Osteocyte (in vitro differentiated cells): ENCODE data around the gene DNAI1. TPM values are rescaled to one million over a fixed set of nuclear protein-coding genes. Genes with fewer than 3 reads are reported as not detected.
"Not testable (repeated sequence)": the region's sequence is repeated elsewhere in the genome, so short reads cannot be mapped to it uniquely, and the experiment has no call there.

Experiments used
- DNase-seq: peaks from one replicate; pipeline ENCODE4 v3.0.0; 2021; ENCODE audit warnings: mixed read lengths; ENCODE audit not compliant: unreplicated experiment; ENCODE audit errors: extremely low spot score
- H3K27ac Mint-ChIP-seq: one replicate; pipeline ENCODE4 v1.8.0; 2021; ENCODE audit warnings: mild to moderate bottlenecking, mixed read lengths; ENCODE audit not compliant: unreplicated experiment
- H3K27me3 Mint-ChIP-seq: one replicate; pipeline ENCODE4 v1.8.0; 2021; ENCODE audit warnings: mixed read lengths; ENCODE audit not compliant: unreplicated experiment
- H3K36me3 Mint-ChIP-seq: one replicate; pipeline ENCODE4 v1.8.0; 2021; ENCODE audit warnings: mixed read lengths; ENCODE audit not compliant: unreplicated experiment
- H3K4me1 Mint-ChIP-seq: one replicate; pipeline ENCODE4 v1.8.0; 2021; ENCODE audit warnings: mixed read lengths; ENCODE audit not compliant: unreplicated experiment
- H3K4me3 Mint-ChIP-seq: one replicate; pipeline ENCODE4 v1.8.0; 2021; ENCODE audit warnings: mild to moderate bottlenecking, moderate library complexity, mixed read lengths; ENCODE audit not compliant: unreplicated experiment
- H3K9me3 Mint-ChIP-seq: one replicate; pipeline ENCODE4 v1.8.0; 2021; ENCODE audit warnings: mixed read lengths; ENCODE audit not compliant: unreplicated experiment
- total RNA-seq: library from RNA; stranded (reverse); gene quantifications from 2 replicates; pipeline ENCODE4 v1.2.1, GENCODE V29; 2021
- TF ChIP-seq, protein P1 (sequence below): fragments of 200-600 bp; sonication (generic); IDR thresholded peaks from 2 replicates; pipeline ENCODE4 v1.5.0; 2021; ENCODE audit warnings: antibody characterized with exemption, mild to moderate bottlenecking, moderate library complexity

The DNAI1 gene
- total RNA-seq, 1 donor from 2014 or later = not detected

DNA sequence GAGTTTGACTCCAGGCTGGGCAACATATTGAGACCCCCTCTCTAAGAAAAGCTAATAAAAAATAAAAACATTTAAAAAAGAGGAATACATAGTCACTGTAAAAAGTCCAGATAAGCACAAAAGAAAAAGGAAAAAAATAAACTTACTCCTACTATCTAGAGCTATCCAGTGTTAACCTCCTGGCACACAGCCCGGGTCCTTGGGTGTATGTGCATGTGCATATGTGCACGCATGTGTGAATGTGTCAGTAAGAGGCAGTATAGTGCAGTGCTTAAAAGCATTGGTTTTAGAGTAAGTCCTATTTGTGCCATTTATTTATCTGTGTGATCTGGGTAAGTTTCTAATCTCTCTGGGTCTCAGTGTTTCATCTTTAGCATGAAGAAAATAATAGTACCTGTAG is 26.9 kb upstream of the DNAI1 start:
- Mint-ChIP-seq H3K27ac (no peak overlapping the region), H3K9me3 (no peaks in the 10 kb centered on the region), H3K4me3 (no peak overlapping the region), H3K27me3 (no peaks in the 10 kb centered on the region), H3K36me3 (peaks cover 2% of the 10 kb centered on the region), H3K4me1 (peaks cover 12% of the 10 kb centered on the region)
- TF ChIP-seq, protein P1, sequence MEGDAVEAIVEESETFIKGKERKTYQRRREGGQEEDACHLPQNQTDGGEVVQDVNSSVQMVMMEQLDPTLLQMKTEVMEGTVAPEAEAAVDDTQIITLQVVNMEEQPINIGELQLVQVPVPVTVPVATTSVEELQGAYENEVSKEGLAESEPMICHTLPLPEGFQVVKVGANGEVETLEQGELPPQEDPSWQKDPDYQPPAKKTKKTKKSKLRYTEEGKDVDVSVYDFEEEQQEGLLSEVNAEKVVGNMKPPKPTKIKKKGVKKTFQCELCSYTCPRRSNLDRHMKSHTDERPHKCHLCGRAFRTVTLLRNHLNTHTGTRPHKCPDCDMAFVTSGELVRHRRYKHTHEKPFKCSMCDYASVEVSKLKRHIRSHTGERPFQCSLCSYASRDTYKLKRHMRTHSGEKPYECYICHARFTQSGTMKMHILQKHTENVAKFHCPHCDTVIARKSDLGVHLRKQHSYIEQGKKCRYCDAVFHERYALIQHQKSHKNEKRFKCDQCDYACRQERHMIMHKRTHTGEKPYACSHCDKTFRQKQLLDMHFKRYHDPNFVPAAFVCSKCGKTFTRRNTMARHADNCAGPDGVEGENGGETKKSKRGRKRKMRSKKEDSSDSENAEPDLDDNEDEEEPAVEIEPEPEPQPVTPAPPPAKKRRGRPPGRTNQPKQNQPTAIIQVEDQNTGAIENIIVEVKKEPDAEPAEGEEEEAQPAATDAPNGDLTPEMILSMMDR = no peak
- DNase-seq = no peak

DNA sequence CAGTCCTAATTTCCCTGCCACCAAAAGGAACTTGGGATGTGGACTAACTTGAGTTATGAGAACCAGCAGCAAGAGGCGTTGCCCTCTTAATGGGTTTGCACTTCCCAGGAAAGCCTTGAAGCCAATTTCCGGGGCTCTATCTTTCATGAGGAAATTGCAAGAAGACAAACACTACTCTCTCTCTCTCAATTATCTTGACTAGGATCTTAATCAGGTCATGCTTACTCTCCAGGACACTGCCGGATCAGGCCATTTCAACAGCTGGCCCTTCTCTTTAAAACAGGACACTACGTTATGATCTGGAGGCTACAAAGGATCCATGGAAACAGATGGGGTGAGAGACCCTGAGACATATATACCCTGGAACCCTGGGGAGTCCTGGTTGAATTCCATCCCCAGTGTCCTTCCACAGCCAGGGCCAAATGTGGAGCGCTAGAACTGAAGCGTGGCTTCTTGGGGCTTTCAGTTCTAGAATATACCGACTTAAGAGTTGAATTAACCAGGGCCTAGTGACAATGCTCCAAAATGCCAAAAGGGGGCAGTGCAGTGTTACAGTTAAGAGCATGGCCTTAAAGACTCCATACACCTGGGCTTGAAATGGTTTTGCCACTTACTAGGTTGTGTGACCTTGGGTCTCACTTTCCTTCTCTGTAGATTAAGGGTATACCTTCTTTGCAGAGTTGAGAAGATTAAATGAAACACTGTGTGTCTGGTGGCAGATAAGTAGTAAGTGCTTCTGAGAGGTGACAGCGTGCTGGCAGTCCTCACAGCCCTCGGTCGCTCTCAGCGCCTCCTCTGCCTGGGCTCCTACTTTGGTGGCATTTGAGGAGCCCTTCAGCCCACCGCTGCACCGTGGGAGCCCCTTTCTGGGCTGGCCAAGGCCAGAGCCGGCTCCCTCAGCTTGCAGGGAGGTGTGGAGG is 21.3 kb upstream of the DNAI1 start:
- H3K36me3 Mint-ChIP-seq = peaks cover 4% of the 10 kb centered on the region
- TF ChIP-seq, protein P1 = peak; percentile 74
- H3K4me1 Mint-ChIP-seq = peaks cover 8% of the 10 kb centered on the region
- no peak overlapping the region for H3K4me3 Mint-ChIP-seq
- no peaks in the 10 kb centered on the region for H3K27me3 Mint-ChIP-seq
- H3K27ac Mint-ChIP-seq = no peak overlapping the region
- H3K9me3 Mint-ChIP-seq = no peaks in the 10 kb centered on the region
- no peak for DNase-seq

DNA sequence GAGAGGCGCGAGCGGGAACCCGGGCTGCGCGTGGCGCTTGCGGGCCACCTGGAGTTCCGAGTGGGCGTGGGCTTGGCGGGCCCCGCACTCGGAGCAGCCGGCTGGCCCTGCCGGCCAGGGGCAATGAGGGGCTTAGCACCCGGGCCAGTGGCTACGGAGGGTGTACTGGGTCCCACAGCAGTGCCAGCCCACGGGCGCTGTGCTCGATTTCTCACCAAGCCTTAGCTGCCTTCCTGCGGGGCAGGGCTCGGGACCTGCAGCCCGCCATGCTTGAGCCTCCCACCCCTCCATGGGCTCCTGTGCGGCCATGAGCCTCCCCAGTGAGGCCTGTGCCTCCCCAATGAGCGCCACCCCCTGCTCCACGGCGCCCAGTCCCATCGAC is 20.7 kb upstream of the DNAI1 start:
- H3K36me3 Mint-ChIP-seq, H3K4me3 Mint-ChIP-seq, H3K4me1 Mint-ChIP-seq, H3K27ac Mint-ChIP-seq, H3K27me3 Mint-ChIP-seq, DNase-seq, H3K9me3 Mint-ChIP-seq: not testable (repeated sequence)

DNA sequence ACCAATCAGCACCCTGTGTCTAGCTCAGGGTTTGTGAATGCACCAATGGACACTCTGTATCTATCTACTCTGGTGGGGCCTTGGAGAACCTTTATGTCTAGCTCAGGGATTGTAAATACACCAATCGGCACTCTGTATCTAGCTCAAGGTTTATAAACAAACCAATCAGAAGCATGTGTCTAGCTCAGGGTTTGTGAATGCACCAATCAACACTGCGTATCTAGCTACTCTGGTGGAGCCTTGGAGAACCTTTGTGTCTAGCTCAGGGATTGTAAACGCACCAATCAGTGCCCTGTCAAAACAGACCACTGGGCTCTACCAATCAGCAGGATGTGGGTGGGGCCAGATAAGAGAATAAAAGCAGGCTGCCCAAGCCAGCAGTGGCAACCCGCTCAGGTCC is 20.1 kb upstream of the DNAI1 start:
- H3K27ac Mint-ChIP-seq, DNase-seq, H3K27me3 Mint-ChIP-seq, H3K9me3 Mint-ChIP-seq, H3K4me3 Mint-ChIP-seq, H3K36me3 Mint-ChIP-seq: not testable (repeated sequence)
- peaks cover 12% of the 10 kb centered on the region for H3K4me1 Mint-ChIP-seq

DNA sequence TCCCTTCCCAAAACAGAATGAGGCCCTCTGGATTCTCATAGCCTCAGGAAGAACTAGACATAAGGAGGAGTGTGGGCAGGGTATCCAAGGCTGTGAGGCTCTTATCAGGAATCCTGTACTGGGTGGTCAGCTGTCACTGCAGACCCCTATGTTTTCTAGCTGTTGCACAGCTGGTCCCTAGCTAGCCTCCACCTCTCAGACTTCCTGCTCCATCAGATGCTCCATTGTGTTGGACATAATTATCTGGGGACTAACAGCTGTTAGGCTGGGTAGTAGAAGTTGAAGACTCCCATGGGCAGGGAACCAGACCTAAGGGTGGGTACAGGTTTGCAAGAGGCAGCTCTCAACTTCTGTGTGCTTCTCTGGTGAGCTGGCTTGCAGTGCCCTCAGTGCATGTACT is 18.6 kb upstream of the DNAI1 start:
- peaks cover 4% of the 10 kb centered on the region for H3K36me3 Mint-ChIP-seq
- H3K27ac Mint-ChIP-seq = no peak overlapping the region
- peaks cover 19% of the 10 kb centered on the region for H3K4me1 Mint-ChIP-seq
- H3K9me3 Mint-ChIP-seq = no peaks in the 10 kb centered on the region
- H3K4me3 Mint-ChIP-seq = no peak overlapping the region
- TF ChIP-seq, protein P1 = no peak
- no peak for DNase-seq
- no peaks in the 10 kb centered on the region for H3K27me3 Mint-ChIP-seq

DNA sequence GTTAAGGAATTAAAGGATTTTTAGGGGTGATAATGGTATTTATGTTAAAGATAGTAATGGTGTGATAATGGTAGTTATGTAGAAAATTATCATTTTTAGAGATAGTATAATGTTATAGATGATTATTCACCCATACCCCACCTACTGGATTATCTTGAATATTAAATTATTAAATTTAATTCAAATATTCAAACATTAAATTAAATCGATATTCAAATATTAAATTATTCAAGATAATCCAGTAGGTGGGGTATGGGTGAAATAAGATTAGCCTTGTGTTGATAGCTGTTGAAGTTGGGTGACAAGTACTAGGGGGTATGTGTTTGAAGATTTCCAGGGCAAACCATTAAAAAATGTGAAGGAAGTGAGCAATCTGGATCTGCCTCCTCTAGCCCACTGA is 15.8 kb upstream of the DNAI1 start:
- DNase-seq = no peak
- TF ChIP-seq, protein P1 = no peak
- H3K27ac Mint-ChIP-seq = no peak overlapping the region
- no peaks in the 10 kb centered on the region for H3K27me3 Mint-ChIP-seq
- H3K4me3 Mint-ChIP-seq = no peak overlapping the region
- H3K4me1 Mint-ChIP-seq = peaks cover 19% of the 10 kb centered on the region
- H3K9me3 Mint-ChIP-seq = no peaks in the 10 kb centered on the region
- H3K36me3 Mint-ChIP-seq = peaks cover 4% of the 10 kb centered on the region
